Pancreas (tissue), 10 donors: ENCODE measurements around the gene NDUFAF3. TPM values are rescaled to one million over a fixed set of nuclear protein-coding genes. Genes with fewer than 3 reads are reported as not detected.

ENCODE experiments used
- ATAC-seq, 4 donors: fragments of 200-7000 bp; cut with Tn5 transposase; one replicate each; pipeline versions ENCODE4 v1.8.0 to v1.9.1; 2020; ENCODE audit warnings: mild to moderate bottlenecking in 4 of 4, moderate library complexity in 4 of 4
- DNase-seq, 6 donors: peaks; one replicate each; pipeline ENCODE4 v3.0.0-alpha.2; 2020
- FAIRE-seq: peaks from 2 replicates; lab custom pipeline; 2012; peaks lifted over from hg19 to GRCh38; lab: Jason Lieb, UNC
- H3K27ac ChIP-seq, 4 donors: fragments of 200-600 bp; sonication (generic); 1 replicate in 3 of 4; 2 replicates in 1 of 4; pipeline versions ENCODE4 v1.5.0 to v1.8.0; 2020
- H3K27me3 ChIP-seq, 4 donors: fragments of 200-600 bp; one replicate each; pipeline ENCODE4 v1.8.0; 2021
- H3K36me3 ChIP-seq, 3 donors: fragments of 200-600 bp; sonication (generic) in 1 of 3; one replicate each; pipeline versions ENCODE4 v1.5.0 to v1.8.0; 2020 to 2021
- H3K4me1 ChIP-seq, 3 donors: fragments of 200-600 bp; one replicate each; pipeline ENCODE4 v1.8.0; 2021
- H3K4me3 ChIP-seq, 4 donors: fragments of 200-600 bp; sonication (generic) in 2 of 4; one replicate each; pipeline versions ENCODE4 v1.5.0 to v1.8.0; 2020 to 2021
- H3K9me3 ChIP-seq, 4 donors: fragments of 200-600 bp; one replicate each; pipeline ENCODE4 v1.8.0; 2021
- CTCF ChIP-seq, 4 donors: fragments of 200-600 bp; sonication (generic) in 3 of 4; IDR thresholded peaks; one replicate each; pipeline versions ENCODE4 v1.5.0 to v1.8.0; 2021; ENCODE audit warnings: antibody characterized with exemption in 4 of 4
- WGBS, 2 donors: extraction: QIAGEN DNeasy Blood & Tissue Kit; methylation state at CpG; one replicate each; pipeline ENCODE4 v1.1.7; 2013; 5-methylcytosine and 5-hydroxymethylcytosine counted together
- intact Hi-C, 3 donors: fragments of 100-400 bp; cut with DNase I; formaldehyde crosslinking; loops; one replicate each; pipeline versions ENCODE4 v1.11.1 to v1.14.2; 2022
- polyA plus RNA-seq, 2 donors: library from polyadenylated mRNA; stranded (reverse); fragments of 200-250 nt; gene quantifications; one replicate each; pipeline ENCODE4 v1.2.3, GENCODE V29; 2013
- total RNA-seq, 6 donors: library from RNA; stranded (reverse); fragmentation: NEBNext Ultra II Directional in 4 of 6; extraction: Animal tissue kit (Norgen Biotek cat#: 25700) in 4 of 6; gene quantifications; one replicate each; pipeline versions ENCODE4 v1.2.1 to v1.2.4, GENCODE V29; 2021 to 2023
- donor health status: healthy with polysubstance abuse.
- donor health status: DM: no; HTN: no; CAD: no; lungs with moderate emphysema.
- donor health status: DM: no; HTN: no; CAD: no.
- donor health status: control.
- donor health status: control.
- donor health status: Bipolar disorder and iron deficiency.
- donor health status: DM: yes; HTN: yes; CAD: no.
- donor health status: DM: no; HTN: no; CAD: no.
- donor health status: DM: no; HTN: no; CAD: no.
- donor health status: DM: yes; HTN: yes; CAD: no.

The NDUFAF3 gene
- total and polyA plus RNA-seq, 8 donors: 20.9 to 72.1 (median 33.4) TPM

- H3K9me3 ChIP-seq: no peaks in the 10 kb centered on the region
- DNase-seq (peak; percentile 60 to 90 (median 73)), FAIRE-seq (no peak), ATAC-seq (peak; percentile 5 to 33 (median 8))
- peak within 1 kb of the TSS; percentile 53 to 86 (median 68) for H3K27ac ChIP-seq
- H3K27me3 ChIP-seq: no peaks in the 10 kb centered on the region
- H3K4me1 ChIP-seq: peaks cover 3 to 25% (median 7%) of the 10 kb centered on the region in 3 donors
- H3K36me3 ChIP-seq: peaks cover 0 to 20% (median 11%) of the 10 kb centered on the region in 3 donors
- 0% methylated on average over 77 to 85 of the region's 85 CpGs for WGBS, 2 donors
- H3K4me3 ChIP-seq: peak within 1 kb of the TSS; percentile 51 to 82 (median 69)
- intact Hi-C loops: no loop called here
- no peak for TF ChIP-seq CTCF (IDR thresholded peaks at IDR 0.05)
These were observed 3.8 kb upstream of the NDUFAF3 start, which contains the start of gene DALRD3 for GRCh38 chr3:49017971-49018706. DALRD3 (minus strand) TSS chr3:49018580; CDS start chr3:49018564, 16 bp downstream.

- H3K36me3 ChIP-seq: peaks cover 0 to 21% (median 11%) of the 10 kb centered on the region in 3 donors
- 1 to 2% methylated on average over 18 of the region's 18 CpGs for WGBS, 2 donors
- intact Hi-C loops: no loop called here
- H3K4me3 ChIP-seq: peak overlapping the region; percentile 51 to 82 (median 69)
- H3K9me3 ChIP-seq: no peaks in the 10 kb centered on the region
- no peak for TF ChIP-seq CTCF (IDR thresholded peaks at IDR 0.05)
- H3K4me1 ChIP-seq: peaks cover 3 to 28% (median 7%) of the 10 kb centered on the region in 3 donors
- FAIRE-seq: no peak
- no peak for DNase-seq
- ATAC-seq: no peak
- no peaks in the 10 kb centered on the region for H3K27me3 ChIP-seq
- H3K27ac ChIP-seq: peak overlapping the region; percentile 53 to 86 (median 68)
These were observed 3.3 kb upstream of the NDUFAF3 start for GRCh38 chr3:49018707-49019006.

- Histone ChIP-seq H3K4me3 (peak overlapping the region in 3 of 4 donors; percentile 88 to 95 (median 95)), H3K36me3 (peaks cover 0 to 28% (median 10%) of the 10 kb centered on the region in 3 donors), H3K27me3 (no peaks in the 10 kb centered on the region), H3K4me1 (peaks cover 3 to 28% (median 7%) of the 10 kb centered on the region in 3 donors), H3K9me3 (no peaks in the 10 kb centered on the region), H3K27ac (peak overlapping the region; percentile 94 to 100 (median 99))
- FAIRE-seq (no peak), DNase-seq (peak in 1 of 6 donors; percentile 28), ATAC-seq (no peak)
- no peak for TF ChIP-seq CTCF (IDR thresholded peaks at IDR 0.05)
- whole genome bisulfite sequencing, 2 donors: 20 to 29% methylated on average over 12 of the region's 12 CpGs
- intact Hi-C loops: loop anchor here in 1 of 3 donors (10.0 kb wide), 1 partner anchor 75 kb away; the partner anchor contains the start of gene QRICH1
These were observed 2.0 kb upstream of the NDUFAF3 start for GRCh38 chr3:49019941-49020329.

GRCh38 chr3:49020330-49021212 lies 1.4 kb upstream of the NDUFAF3 start:
- DNase-seq (peak in 5 of 6 donors; percentile 56 to 89 (median 75)), FAIRE-seq (no peak), ATAC-seq (peak; percentile 4 to 24 (median 8))
- WGBS, 2 donors: 1% methylated on average over 49 to 51 of the region's 51 CpGs
- peak overlapping the region; percentile 94 to 100 (median 99) for H3K27ac ChIP-seq
- peak overlapping the region; percentile 73 to 95 (median 92) for H3K4me3 ChIP-seq
- TF ChIP-seq CTCF (IDR thresholded peaks at IDR 0.05): no peak
- no peaks in the 10 kb centered on the region for H3K27me3 ChIP-seq
- H3K4me1 ChIP-seq: peaks cover 3 to 28% (median 7%) of the 10 kb centered on the region in 3 donors
- H3K9me3 ChIP-seq: no peaks in the 10 kb centered on the region
- intact Hi-C loops: loop anchor here in 1 of 3 donors (10.0 kb wide), 1 partner anchor 74 kb away; the partner anchor contains the start of gene QRICH1
- peaks cover 0 to 28% (median 6%) of the 10 kb centered on the region in 3 donors for H3K36me3 ChIP-seq
